ENCODE data around the gene MEF2C.

- TF ChIP-seq MAX (IDR thresholded peaks at IDR 0.05): no peak
- no peak for TF ChIP-seq CTCF (IDR thresholded peaks at IDR 0.05; ENCODE audit: low read depth, low read length, missing input control)
- no peak for TF ChIP-seq REST (IDR thresholded peaks at IDR 0.05)
- no peak for TF ChIP-seq ATF3 (IDR thresholded peaks at IDR 0.05)
- TF ChIP-seq GABPA (IDR thresholded peaks at IDR 0.05 in 1 of 2, conservative IDR thresholded peaks at IDR 0.05 in 1 of 2): no peak
- TF ChIP-seq TAF1 (conservative IDR thresholded peaks at IDR 0.05): no peak
- no peak for TF ChIP-seq JUND (IDR thresholded peaks at IDR 0.05)
- no peak for TF ChIP-seq RAD21 (IDR thresholded peaks at IDR 0.05)
- no peak for TF ChIP-seq YY1 (IDR thresholded peaks at IDR 0.05)
- no peak for TF ChIP-seq NR2F2 (IDR thresholded peaks at IDR 0.05)
- no peak for TF ChIP-seq FOXA1 (IDR thresholded peaks at IDR 0.05)
Measured at GRCh38 chr5:88840495-88840894, 42.5 kb downstream of the MEF2C start.
